Erythroblast (primary cell): ENCODE results near the gene SERHL2.
"Not testable (repeated sequence)": the region's sequence is repeated elsewhere in the genome, so short reads cannot be mapped to it uniquely, and the experiment has no call there.

ENCODE experiments used
- DNase-seq, 2 experiments: peaks; one replicate each; lab custom pipeline; 2025; lab: John Stamatoyannopoulos, UW
- GATA1 ChIP-seq: IDR thresholded peaks from 2 replicates; pipeline ENCODE4 v1.6.1; 2011; ENCODE audit warnings: low read depth, mild to moderate bottlenecking, control low read depth, low read length, moderate library complexity
- POLR2A ChIP-seq: IDR thresholded peaks from 2 replicates; pipeline ENCODE4 v1.6.1; 2011; ENCODE audit warnings: mild to moderate bottlenecking, low read length

SERHL2 gene

DNA sequence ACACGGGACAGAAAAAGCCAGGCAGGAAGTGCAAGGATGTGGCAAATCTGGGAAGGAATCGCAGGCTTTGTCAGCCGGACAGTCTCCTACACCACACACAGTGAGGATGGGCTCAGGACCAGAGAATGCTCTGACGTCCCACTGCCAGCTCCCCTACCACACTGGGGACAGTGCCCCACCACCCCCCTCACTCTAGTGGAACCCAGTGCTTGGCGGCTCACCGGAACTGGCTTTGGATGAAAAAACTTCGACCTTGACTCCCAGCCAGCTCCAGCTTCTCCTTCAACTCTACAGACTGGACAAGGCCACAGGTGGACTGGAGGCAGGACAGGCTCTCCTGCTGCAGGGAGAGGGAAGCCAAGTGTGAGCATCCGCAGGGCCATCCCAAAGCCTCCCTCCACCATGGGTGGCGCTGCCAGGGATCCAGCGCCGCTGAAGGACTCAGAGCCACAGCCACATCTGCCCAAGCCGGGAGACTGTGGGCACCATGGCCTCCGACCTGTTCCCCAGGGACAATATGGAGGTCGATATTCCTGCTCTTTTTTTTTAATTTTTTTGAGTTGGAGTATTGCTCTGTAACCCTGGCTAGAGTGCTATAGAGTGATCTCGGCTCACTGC, 24.0 kb downstream of the SERHL2 start:
- DNase-seq, result no peak
- TF ChIP-seq GATA1 (no peak), POLR2A (no peak)

DNA sequence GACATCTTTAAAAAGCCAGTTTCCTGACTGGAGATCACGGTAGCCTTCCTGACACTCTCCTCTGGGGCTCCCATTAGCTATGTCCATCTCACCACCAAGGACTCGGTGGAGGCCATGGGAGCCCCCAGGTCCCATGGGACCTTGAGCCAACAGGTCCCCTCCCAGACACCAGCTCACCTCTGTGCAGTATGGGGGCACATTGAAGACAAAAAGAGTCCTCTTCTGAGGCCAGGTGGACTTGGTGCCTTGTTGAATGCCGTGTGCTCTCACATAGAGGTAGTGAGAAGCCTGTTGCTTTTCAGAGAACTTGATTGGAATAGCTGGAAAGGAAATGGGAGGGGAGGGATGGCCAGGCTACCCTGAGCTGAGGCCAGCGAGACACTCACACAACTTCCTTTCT, 26.3 kb downstream of the SERHL2 start:
- not testable (repeated sequence) for DNase-seq

DNA sequence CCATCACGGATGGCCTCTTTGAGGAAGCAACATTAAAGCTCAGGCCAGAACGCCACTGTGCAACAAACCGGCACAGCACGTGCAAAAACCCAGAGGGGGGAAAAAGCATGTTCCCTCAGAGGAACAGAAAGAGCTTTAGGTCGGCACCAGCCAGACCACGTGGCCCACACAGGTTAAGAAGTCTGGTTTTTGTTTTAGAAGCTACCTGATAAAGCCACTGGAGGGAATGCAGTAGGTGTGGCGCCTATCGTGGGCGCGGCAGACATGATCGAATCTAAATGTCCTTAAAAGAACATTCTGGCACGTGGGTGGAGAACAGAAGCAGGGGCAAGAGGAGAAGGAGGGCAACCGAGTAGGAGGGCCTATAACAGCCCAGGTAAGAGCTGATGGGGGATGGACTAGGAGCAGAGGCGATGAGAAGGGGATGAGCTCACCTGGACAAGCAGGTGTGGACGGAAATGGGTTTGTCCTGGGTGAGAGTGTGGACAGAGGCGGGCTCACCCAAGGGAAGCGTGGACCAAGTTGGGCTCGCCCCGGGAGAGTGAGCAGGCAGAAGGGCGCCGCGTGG, 27.5 kb downstream of the SERHL2 start:
- DNase-seq, result not testable (repeated sequence)

DNA sequence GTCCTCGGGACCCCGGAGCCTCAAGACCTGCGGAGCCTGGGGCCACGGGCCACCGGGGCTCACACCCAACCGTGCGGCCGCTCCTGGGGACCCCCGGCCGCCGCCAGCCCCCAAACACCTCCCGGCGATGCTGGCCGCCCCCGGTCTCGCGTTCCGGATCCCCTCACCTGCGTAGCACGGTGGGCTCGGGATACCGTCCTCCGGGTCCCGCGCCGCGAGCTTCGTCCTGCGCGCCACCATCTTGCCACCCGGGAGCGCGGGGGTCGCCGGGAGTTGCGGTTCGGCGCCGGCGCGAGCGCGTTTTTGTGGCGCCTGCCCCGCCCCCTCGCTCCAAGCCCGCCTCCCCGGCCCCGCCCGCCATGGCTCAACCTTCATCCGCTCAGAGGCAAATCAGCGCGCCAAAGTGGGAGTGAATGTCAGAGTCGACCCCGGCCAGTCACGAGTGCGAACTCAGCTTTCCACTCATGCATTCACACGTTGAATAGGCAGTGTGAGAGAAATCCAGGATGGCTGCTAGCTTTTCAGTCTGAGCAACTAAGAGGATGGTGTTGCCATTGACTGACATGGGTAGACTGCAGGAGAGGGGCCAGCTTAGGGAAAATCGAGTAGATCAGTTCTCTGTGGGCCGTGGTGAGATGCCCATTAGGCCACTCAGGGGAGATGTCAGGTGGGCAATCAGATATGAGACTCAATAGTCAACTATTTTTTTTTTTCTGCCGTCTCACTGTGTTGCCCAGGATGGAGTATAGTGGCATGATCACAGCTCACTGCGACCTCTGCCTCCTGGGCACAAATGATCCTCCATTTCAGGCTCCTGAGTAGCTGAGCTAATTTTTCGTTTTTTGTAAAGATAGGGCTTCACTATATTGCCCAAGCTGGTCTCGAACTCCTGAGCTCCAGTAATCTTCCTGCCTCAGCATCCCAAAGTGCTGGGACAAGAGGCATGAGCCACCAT, 28.3 kb downstream of the SERHL2 start:
- peak; percentile 84 to 90 for DNase-seq
- TF ChIP-seq GATA1 (no peak), POLR2A (peak; percentile 41)

DNA sequence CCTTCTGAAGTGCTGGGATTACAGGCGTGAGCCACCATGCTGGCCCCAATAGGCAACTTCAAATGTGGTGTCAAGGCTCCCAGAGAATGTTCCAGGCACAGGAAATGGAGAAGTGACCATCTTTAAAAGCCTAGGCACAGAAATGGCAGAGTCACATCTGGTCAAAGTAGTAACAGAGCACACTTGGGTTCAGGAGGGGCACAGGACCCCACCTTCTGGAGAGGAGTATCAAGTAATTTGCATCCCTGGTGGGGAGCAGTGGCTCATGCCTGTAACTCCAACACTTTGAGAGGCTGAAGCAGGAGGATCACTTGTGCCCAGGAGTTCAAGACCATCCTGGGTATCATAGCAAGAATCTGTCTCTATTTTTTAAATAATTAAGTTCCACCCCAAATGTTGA, 29.2 kb downstream of the SERHL2 start:
- TF ChIP-seq GATA1 (no peak), POLR2A (no peak)
- no peak for DNase-seq

DNA sequence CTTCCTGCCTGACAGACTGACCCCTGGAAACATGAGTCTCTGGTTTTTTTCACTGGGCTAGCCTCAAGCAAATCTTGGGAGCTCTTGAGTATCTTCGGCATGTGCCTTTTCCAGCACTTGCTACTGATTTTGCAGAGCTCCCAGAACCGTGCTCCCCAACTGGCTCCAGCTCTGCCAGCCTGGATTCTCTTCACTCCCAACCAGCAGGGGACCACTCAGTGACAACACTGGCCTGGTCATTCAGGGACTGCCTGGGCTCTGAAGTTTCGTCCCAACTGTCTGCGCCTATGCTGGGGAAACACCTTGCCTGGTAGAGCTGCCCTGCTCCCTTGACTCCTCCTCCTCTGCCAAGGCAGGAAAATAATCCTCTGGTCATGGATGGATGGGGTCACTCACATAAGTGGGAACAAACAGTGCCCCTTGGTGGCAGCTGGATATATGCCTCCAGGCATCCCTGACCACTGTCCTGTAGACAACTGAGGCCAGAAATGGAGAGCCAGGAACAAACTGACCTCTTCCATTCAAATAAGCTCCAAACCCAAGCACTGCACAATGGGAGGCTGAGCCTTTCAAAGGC, 30.7 kb downstream of the SERHL2 start:
- TF ChIP-seq GATA1 (no peak), POLR2A (no peak)
- no peak for DNase-seq

DNA sequence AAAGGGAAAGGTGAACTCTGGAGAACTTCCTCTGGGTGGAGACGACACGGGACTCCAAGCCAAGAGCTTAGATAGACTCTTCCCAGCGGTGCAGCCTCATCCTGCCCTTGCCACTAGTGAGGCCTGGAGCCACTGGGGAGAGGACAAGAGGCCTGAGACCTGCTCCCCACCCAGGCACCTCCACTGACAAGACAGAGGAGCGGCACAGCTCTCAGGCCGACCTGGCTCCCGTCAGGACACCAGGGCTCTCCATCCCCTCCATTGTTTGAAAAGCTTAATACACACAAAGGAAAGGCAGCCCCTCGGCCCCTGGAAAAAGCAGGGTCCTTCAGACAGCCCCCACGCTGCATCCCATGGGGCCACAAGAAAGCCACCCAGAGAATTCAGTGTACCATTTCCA, 31.3 kb downstream of the SERHL2 start:
- no peak for DNase-seq
- TF ChIP-seq GATA1, result no peak

DNA sequence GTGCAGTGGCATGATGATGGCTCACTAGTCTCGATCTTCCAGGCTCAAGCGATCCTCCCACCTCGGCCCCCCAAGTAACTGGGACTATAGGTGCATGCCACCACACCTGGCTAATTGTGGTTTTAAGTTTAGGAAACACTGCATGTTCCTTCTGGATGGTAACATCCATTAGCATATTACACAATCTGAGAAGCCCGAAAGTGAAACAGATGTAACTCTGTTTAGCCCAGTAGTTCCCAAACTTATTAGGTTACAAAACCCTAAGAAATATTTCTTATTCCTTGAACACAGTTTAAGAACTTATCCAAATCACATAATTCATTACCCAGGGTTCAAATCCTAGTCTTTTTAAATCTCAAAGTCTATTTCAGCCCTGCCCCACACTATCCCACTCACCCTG, 32.6 kb downstream of the SERHL2 start:
- TF ChIP-seq POLR2A (no peak), GATA1 (no peak)
- no peak for DNase-seq

DNA sequence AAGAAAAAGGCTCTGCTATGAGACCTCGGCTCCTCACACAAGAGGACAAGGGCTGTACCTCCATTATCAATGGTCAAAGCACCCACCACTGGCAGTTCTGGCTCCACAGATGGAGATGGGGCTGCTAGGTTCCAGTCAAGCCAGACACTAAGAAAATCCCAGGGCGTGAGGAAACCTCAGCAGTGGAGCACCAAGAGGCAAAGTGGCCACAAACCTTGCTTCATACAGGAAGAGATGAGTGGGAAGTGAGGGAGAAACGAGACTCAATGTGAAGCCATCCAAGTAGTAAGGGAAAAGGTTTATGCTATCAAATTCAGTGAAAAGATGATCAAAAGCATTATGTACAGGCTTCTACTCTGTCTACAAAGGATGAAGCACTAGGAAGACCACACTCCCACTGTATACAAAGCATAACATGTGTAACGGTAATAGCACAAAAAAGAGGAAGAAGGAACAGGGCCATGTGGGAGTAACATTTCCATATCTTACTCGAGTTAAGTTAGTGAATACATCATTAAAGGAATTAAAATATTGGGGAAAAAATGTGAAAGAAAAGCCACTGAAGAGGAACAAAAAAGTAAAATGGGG, 33.9 kb downstream of the SERHL2 start:
- DNase-seq, result no peak
- no peak for TF ChIP-seq POLR2A
- no peak for TF ChIP-seq GATA1

DNA sequence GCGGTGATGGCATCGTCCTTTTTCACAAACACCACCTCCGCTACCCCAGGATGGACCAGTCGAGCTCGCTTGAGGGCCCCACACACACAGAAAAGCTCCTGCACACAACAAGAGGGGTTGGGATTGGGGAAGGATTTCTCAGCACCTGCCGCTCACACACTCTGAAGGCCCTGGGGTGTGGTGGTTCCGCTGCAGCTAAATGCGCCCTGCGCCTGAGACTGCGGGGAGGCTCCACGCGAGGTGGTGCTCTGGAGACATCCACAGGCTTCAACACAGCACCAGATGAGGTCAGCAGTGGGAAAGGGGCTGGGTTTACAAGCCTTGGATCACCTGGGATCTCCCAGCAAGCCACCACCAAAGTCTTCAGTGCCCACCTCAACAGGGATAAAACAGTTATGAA, 38.2 kb downstream of the SERHL2 start:
- DNase-seq, result no peak
- TF ChIP-seq GATA1 (no peak), POLR2A (no peak)

DNA sequence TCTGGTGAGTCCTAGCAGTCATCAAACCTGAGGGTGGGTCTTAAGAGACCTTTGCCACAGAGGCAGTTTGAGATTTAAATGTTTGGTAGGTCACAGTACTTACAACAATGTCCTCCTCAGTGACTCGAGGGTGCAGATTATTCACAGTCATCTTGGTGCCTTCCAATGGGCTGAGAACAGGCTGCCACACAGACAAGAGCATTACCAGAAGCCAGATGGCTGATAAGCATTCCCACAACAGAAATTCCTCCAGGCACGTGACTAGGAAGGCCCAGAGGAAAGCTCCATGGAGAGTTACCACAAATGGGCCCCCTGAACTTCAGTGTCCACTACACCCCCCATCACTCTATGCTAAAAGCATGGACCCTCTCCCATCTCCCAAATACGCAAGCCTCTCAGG, 41.7 kb downstream of the SERHL2 start:
- TF ChIP-seq POLR2A, result no peak
- TF ChIP-seq GATA1, result no peak
- DNase-seq, result no peak

DNA sequence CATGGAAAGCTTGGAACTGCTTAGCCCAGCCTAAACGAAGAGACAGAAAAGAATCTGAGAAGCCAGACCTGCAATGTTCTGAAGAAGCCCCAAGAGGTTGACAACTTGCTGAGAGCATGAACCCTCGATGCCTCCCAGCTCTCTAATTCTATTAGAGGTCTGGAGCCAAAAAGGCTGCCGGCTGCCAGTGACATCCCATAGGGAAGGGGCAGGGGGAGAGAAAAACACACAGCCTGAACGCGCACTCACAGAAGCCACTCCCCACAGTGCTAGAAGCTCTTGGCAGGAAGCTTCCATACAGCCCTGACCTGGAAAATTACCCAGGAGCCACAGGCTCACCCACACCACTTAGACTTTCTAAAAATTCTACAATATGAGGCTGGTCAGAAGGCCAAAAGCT, 42.6 kb downstream of the SERHL2 start:
- no peak for TF ChIP-seq GATA1
- TF ChIP-seq POLR2A, result no peak
- no peak for DNase-seq

DNA sequence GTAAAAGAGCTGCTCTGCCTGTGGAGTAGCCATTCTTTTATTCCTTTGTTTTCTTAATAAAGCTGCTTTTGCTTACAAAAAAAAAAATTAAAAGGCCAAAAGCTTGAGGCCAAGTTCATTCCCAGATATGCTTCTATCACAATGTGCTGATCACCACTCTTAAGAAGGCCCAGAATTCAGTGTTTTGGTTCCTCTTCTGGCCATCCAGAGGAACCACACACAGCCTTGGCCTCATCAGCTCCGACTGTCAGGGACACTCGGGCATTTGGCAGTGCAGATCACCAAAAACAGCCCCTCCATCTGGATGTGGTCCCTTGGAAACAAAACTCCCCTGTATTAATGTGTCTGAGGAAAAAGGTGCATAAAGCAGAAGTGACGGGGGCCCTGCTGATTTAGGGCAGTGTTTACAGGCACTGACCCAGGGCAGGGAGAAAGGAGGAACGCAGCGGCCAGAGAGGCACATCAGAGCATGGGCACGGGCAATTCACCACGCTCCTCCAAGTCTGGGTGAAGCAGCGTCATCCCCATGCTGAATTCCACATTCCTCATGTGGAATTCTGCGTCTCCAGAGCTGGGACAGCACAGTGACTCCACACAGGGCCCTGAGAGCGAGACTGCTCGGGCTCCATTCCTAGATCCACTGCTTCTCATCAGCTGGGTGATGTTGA, 43.2 kb downstream of the SERHL2 start:
- TF ChIP-seq GATA1, result no peak
- no peak for TF ChIP-seq POLR2A
- no peak for DNase-seq
